Measurements from ENCODE around the gene MTFMT. TPM values are rescaled to one million over a fixed set of nuclear protein-coding genes. Genes with fewer than 3 reads are reported as not detected.

MTFMT gene
- total and polyA plus RNA-seq, 4 donors: 5.0 to 15.0 (median 11.3) TPM

GRCh38 chr15:64989416-64990167 is 39.8 kb downstream of the MTFMT start, which contains the start of gene SPG21:
SPG21 (minus strand) TSS chr15:64989914; CDS start chr15:64983569, 6,345 bp downstream.
- Histone ChIP-seq H3K9me3 (ENCODE audit: control insufficient read depth in 4 of 4, insufficient read depth in 3 of 4, low read length in 3 of 4) (no peaks in the 10 kb centered on the region), H3K9ac (ENCODE audit: insufficient read depth in 1 of 2, low read length in 2 of 2) (peak within 1 kb of the TSS; percentile 66 to 86), H3K4me3 (peak within 1 kb of the TSS; percentile 91), H3K36me3 (ENCODE audit: control insufficient read depth in 4 of 4, insufficient read depth in 4 of 4, low read length in 4 of 4) (no peaks in the 10 kb centered on the region), H3K27ac (ENCODE audit: low read depth in 1 of 2, low read length in 1 of 2) (peak within 1 kb of the TSS; percentile 91 to 98), H3K4me1 (ENCODE audit: control insufficient read depth in 5 of 5, insufficient read depth in 5 of 5, low read length in 5 of 5) (peaks cover 0 to 30% (median 5%) of the 10 kb centered on the region in 5 donors), H3K27me3 (ENCODE audit: control insufficient read depth in 3 of 3, insufficient read depth in 3 of 3, low read length in 2 of 3) (no peaks in the 10 kb centered on the region)
- peak; percentile 96 for ATAC-seq (ENCODE audit: insufficient read depth, low FRiP score)
- TF ChIP-seq CTCF (IDR thresholded peaks at IDR 0.05; ENCODE audit: control extremely low read depth, extremely low read depth): no peak
- peak; percentile 94 to 97 (median 96) for DNase-seq
- WGBS, 2 donors: 1% methylated on average over 61 to 75 of the region's 75 CpGs

- H3K4me1 ChIP-seq (ENCODE audit: control insufficient read depth in 5 of 5, insufficient read depth in 5 of 5, low read length in 5 of 5): peaks cover 0 to 30% (median 5%) of the 10 kb centered on the region in 5 donors
- no peak overlapping the region for H3K4me3 ChIP-seq
- WGBS, 2 donors: 62 to 75% methylated on average over 3 of the region's 3 CpGs
- ATAC-seq (ENCODE audit: insufficient read depth, low FRiP score) (no peak), DNase-seq (peak in 1 of 3 donors; percentile 14)
- no peaks in the 10 kb centered on the region for H3K9me3 ChIP-seq (ENCODE audit: control insufficient read depth in 4 of 4, insufficient read depth in 3 of 4, low read length in 3 of 4)
- TF ChIP-seq CTCF (IDR thresholded peaks at IDR 0.05; ENCODE audit: control extremely low read depth, extremely low read depth): no peak
- H3K36me3 ChIP-seq (ENCODE audit: control insufficient read depth in 4 of 4, insufficient read depth in 4 of 4, low read length in 4 of 4): peaks cover 0 to 1% (median 0%) of the 10 kb centered on the region in 4 donors
- H3K27me3 ChIP-seq (ENCODE audit: control insufficient read depth in 3 of 3, insufficient read depth in 3 of 3, low read length in 2 of 3): no peaks in the 10 kb centered on the region
- no peak overlapping the region for H3K9ac ChIP-seq (ENCODE audit: insufficient read depth in 1 of 2, low read length in 2 of 2)
- H3K27ac ChIP-seq (ENCODE audit: low read depth in 1 of 2, low read length in 1 of 2): no peak overlapping the region
Measured at GRCh38 chr15:64987136-64987535, 42.3 kb downstream of the MTFMT start.

- H3K9ac ChIP-seq (ENCODE audit: insufficient read depth in 1 of 2, low read length in 2 of 2): peak overlapping the region; percentile 30 to 50
- DNase-seq (peak; percentile 15 to 53 (median 18)), ATAC-seq (ENCODE audit: insufficient read depth, low FRiP score) (peak; percentile 12)
- 9 to 21% methylated on average over 9 of the region's 9 CpGs for WGBS, 2 donors
- peaks cover 0 to 23% (median 3%) of the 10 kb centered on the region in 5 donors for H3K4me1 ChIP-seq (ENCODE audit: control insufficient read depth in 5 of 5, insufficient read depth in 5 of 5, low read length in 5 of 5)
- H3K9me3 ChIP-seq (ENCODE audit: control insufficient read depth in 4 of 4, insufficient read depth in 3 of 4, low read length in 3 of 4): no peaks in the 10 kb centered on the region
- H3K36me3 ChIP-seq (ENCODE audit: control insufficient read depth in 4 of 4, insufficient read depth in 4 of 4, low read length in 4 of 4): peaks cover 0 to 4% (median 0%) of the 10 kb centered on the region in 4 donors
- H3K27ac ChIP-seq (ENCODE audit: low read depth in 1 of 2, low read length in 1 of 2): peak overlapping the region in 1 of 2 donors; percentile 81
- H3K27me3 ChIP-seq (ENCODE audit: control insufficient read depth in 3 of 3, insufficient read depth in 3 of 3, low read length in 2 of 3): no peaks in the 10 kb centered on the region
- TF ChIP-seq CTCF (IDR thresholded peaks at IDR 0.05; ENCODE audit: control extremely low read depth, extremely low read depth): no peak
- H3K4me3 ChIP-seq: no peak overlapping the region
Measured at GRCh38 chr15:64985366-64986033, 43.9 kb downstream of the MTFMT start.

Data from lung (tissue), 12 donors.